HG03159 (cell line): ENCODE results near the gene RDH12.
"Not testable (repeated sequence)": the region's sequence is repeated elsewhere in the genome, so short reads cannot be mapped to it uniquely, and the experiment has no call there.

Experiments used
- ATAC-seq: cut with Tn5 transposase; IDR thresholded peaks from one replicate; pipeline ENCODE4 v1.9.1; 2021; ENCODE audit warnings: mild to moderate bottlenecking, moderate library complexity; ENCODE audit not compliant: unreplicated experiment

The RDH12 gene

DNA sequence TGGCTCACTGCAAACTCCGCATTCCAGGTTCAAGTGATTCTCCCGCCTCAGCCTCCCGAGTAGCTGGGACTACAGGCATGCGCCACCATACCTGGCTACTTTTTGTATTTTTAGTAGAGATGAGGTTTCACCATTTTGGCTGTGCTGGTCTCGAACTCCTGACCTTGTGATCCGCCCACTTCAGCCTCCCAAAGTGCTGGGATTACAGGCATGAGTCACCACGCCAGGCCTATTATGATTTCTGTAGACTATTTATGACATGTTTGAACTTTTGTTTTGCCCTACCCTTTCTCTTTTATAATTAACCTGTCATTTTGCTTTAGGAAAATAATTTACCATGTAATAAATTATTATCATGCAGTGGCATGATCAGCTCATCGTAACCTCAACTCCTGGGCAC lies at the start of gene RDH12:
Gene RDH12, plus strand, starts transcription at position 395 of the 400 bp plus-strand sequence. CDS start 20,757 bp downstream, outside the sequence.
- not testable (repeated sequence) for ATAC-seq

DNA sequence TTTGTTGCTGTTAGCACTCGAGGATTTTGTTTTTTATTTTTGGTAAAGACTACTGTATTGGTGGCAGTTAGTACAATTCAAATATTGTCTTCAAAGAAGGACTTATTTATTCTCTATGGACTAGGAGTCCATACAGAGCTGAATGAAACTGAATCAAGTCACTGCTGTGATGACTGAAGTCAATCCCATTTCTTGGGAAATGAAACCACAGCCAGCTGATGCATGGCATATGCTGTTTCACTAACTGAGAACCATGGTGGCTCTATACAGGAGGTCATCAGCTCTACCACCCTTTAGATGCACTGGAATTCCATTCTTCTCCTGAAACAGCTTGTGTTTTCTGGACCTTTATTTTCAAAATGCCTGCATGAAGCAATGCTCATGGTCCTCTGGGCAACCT lies 49.5 kb upstream of the RDH12 start:
- no peak for ATAC-seq

DNA sequence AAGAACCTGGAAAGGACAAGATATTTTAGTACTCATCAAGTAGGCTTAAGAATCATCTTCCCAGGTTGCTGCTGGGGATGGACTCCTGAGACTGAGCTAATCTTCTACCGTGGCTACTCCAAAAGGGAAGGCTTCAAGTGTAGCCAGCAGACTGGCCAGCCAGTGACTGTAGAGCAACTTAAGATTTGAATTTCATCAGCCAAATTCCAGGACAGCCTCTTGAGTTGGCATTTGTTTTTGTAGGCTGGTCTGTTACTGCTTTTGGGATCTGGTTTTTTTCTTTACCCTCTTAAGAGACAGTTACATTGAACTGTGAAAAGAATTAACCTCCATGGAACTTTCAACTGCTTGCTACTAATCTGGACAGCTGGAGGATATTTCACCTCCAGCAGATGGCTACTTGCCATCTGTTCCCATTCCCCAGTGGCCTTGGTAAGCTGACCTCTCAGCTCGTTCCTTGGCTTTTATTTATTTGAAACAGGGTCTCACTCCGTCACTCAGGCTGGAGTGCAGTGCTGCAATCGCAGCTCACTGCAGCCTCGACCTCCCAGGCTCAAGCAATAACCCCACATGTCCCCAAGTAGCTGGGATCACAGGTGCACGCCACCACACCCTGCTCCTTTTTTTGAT lies 47.9 kb upstream of the RDH12 start:
- ATAC-seq, result no peak

DNA sequence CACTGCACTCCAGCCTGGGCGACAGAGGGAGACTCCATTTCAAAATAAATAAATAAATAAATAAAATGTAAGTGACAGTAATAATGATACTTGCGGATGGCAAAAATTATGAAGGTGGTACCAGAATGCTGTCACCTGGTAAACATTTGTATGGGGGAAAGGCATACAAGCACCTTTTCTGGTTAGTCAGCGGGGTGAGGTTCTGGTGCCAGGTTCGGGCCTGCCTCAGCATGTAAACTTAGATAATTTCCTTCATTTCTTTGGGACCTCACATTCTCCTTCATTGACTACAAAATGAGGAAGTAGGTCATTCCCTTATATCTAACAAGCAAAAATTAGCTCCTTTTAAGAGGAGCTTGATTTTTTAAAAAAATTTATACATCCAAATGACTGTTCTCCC lies 38.1 kb upstream of the RDH12 start:
- no peak for ATAC-seq

DNA sequence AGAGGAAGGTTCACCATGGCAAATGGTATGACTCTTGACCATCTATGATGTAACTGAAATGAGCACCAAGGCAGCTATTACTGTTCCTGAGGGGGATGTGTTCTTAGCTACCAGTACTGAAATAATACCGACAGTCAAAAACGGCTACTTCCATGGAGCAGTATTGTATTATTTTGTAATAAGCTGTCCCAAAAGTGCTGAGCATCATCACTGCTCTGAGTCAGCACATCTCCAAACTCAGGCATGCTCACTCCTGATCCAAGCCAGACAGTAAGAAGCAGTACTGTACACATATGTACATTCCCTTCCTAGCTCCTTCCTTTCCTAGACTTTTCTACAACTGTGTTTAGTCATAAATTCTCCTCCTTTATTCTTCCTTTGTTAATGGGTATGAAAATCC lies 35.8 kb upstream of the RDH12 start:
- ATAC-seq, result no peak

DNA sequence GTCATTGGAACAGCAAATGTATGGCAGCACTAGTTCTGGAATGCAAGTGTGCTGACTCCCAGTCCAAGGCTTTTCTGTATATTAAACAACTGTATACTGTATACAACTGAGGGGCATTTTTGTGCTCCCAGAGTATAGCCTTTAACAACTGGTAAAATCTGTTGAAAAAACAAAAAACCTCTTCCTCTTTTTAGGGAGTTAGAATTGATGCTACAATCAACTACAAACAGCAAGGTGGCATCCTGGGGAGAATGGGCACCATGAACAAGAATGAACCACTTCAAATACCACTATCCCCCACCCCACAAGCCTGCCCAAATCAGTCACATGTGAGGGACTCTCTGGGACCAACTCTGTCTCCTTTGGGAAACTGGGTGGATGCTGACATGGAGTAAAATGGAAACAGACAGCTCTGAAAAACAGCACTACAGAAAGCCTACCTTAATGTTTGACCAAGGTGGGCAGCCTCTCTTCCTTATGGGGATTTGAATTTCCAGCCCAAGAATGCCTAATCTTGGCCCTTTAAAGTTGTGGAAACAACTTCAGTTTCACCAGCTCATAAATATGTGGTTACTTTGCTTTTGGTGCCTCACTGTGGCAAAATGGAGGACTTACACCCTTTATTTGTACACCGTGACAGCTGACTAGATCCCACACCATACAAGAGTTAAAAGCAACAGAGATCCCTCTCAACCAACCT lies 34.8 kb upstream of the RDH12 start:
- no peak for ATAC-seq

DNA sequence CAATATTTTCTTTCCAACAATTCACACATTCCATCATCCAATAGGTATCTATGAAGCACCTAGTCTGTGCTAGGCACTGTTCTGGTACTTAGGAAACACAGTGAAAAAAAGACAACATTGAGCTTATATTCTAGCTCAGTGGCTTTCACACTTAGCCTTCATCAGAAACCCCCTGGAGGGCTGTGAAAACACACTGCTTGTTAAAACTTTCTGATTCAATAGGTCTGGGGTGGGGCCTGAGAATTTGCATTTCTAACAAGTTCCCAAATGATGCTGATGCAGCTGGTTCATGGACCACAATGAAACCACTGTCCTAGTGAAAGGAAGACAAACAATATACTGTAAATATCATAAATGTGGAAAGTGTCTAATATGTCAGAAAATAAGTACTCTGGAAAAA lies 33.1 kb upstream of the RDH12 start:
- ATAC-seq, result no peak

DNA sequence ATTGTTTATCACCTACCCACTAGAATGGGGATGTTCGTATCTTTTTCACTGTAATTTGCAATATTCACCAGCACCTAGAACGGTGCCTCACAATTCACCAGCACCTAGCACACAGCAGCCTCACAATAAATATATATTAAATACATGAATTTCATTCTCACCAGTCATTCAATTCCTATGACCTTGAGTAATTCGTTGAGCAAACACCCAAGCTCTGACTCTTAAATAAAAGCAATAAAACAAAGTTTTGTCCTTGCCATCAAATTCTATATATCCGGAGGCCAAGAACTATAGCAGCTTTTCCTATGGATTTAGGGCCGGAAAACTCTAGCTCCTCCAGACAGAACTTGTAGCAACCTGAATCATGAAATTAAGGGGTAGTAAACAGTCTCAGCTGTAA lies 28.2 kb upstream of the RDH12 start:
- ATAC-seq, result no peak

DNA sequence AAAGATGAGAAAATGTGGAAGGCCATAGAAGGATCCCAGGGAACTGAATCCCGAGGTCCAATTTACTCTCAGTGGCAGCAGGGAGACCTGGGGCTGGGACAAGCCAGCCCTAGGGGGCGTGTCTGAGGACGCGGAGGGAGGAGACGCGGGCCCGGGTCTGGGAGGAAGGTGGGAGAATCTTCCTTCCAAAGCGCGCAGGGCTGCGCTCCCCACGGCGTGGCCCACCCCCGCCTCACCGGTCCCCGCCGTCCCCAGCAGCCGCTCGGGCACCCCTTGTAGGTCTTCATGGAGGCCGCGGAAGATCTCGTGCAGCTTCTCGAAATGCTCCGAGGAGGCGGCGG lies 27.6 kb upstream of the RDH12 start:
- peak; percentile 44 for ATAC-seq

DNA sequence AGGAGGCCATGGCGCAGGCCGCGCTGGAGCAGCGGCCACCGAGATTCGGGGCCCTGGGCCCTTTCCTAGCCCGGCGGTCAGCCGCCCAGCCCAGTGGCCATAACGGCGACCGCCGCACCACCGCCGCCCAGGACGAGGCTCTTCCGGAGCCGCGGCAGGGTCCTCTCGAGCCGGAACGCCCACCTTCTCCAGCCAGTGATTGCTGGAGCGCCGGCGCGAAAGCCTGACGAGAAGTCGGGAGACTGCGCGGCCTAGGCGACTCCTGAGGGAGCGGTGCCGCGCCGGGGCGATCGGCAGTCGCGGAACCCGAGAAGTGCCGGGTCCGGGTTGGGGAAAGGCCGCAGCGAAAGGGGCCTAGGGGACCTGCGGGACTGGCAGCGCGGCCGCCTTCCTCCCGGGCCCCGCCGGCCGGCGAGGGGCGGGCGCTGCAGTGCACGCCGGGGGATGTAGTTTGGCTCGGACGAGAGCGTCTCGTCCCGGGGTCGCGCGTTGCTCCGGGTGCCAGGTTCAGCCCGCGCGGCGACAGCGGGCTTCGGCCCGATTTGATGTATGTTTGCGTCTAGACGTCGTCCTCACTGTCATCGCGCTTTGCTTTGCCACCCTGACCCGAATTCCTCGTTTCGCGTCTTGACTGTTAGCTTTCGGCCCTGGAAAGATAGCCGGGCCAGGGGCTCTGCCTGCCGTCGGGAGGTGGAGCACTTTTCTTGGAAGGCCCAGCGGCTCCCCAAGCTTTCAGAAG lies 27.0 kb upstream of the RDH12 start, which contains the start of gene VTI1B:
Gene VTI1B, minus strand, starts transcription at position 153 of the 739 bp plus-strand sequence. Its CDS starts 143 bp downstream, at position 10.
- peak; percentile 91 for ATAC-seq

DNA sequence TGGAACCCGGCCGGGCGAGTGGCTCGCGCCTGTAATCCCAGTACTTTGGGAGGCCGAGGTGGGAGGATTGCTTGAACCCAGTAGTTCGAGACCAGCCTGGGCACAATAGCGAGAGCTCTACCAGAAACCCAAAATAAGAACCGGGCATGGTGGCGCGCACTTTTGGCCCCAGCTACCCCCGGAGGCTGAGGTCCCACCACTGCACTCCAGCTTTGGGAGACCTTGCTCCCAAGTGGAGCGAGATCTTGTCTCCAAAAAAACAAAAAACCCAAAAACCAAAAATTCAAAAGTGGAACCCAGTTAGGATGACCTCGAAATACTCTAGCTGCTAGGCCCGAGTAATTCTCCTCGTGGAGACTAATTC lies 26.5 kb upstream of the RDH12 start:
- ATAC-seq, result no peak

DNA sequence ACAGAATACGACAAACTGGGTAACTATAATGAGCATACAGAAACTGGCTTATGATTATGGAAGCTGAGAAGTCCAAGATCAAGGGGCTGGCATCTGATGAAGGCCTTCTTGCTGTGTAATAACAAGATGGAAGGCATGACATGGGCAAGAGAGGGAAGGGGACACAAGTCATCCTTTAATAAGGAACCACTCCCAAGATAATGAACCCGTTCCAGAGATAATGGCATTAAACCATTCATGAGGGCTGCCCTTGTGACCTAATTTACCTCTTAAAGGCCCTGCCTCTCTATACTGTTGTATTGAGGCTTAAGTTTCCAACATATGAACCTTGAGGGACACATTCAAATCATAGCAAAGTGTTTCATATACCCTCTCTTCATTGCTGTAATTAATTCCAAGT lies 22.7 kb upstream of the RDH12 start:
- no peak for ATAC-seq

DNA sequence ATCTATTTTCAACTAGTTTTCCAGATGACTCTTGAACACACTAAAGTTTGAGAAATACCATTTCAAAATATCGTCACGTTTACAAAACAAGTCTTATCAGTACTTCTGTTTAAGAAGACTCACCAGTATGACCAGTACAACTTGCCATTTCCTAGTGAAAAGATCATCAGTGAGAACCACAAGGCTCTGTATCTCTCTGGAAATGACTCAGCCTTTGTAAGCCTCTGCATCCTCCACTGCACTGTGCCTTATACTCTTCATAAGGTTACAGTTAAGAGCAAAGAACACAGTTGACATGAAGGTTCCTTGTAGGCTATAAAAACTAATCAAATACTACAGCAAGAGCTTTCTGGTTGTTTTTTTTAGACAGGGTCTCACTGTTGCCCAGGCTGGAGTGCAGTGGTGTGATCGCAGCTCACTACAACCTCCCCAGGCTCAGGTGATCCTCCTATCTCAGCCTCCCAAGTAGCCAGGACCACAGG lies 21.5 kb upstream of the RDH12 start:
- peak; percentile 90 for ATAC-seq

DNA sequence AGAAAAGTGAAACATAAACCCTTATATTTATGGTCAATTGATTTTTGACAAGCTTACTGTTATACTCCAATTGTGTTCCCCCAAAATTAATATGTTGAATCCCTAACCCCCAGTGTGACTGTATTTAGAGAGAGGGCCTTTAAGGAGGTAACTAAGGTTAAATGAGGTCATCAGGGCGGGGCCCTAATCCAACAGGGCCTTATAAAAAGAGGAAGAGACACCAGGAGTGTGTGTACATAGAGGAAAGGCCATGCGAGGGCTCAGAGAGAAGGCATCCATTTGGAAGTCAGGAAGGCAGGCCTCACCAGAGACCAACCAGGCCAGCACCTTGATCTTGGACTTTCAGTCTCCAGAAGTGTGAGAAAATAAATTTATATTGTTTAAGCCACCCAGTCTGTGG lies 20.7 kb upstream of the RDH12 start:
- no peak for ATAC-seq

DNA sequence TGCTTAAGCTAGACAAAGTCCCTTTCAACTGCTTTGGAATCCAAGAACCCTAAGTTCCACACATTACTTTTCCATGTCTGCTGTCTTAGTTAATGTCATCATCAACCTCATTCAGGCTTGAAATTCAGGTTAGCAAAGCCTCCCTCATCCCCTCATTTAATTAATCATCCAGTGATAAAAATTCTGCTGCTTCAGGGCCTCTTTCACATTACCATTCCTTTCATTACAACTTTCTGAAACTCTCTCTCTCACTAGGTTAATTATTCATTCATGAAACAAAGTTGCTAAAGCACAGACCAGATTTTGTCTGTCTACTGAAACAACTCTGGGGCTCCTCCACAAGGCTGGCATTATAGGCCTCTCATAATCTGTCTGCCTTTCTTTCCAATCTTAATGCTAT lies 17.8 kb upstream of the RDH12 start:
- ATAC-seq, result no peak

DNA sequence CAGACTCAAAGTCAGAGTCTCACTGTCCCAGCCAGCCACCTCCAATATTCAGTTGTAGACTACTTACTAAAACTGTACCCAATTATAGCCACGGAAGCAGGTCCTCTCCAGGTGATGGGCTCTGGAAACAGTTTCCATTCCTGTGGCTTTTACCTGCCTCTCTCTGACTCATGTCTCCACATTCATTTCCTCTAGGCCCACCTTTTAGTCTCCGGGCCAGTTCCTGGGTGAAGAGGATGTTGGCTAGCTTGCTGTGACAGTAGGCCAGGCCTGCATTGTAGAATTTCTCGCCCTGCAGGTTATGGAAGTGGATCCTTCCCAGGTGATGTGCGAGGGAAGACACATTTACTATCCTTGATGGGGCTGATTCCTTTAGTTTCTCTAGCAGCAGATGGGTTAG lies 11.7 kb upstream of the RDH12 start:
- ATAC-seq, result no peak

DNA sequence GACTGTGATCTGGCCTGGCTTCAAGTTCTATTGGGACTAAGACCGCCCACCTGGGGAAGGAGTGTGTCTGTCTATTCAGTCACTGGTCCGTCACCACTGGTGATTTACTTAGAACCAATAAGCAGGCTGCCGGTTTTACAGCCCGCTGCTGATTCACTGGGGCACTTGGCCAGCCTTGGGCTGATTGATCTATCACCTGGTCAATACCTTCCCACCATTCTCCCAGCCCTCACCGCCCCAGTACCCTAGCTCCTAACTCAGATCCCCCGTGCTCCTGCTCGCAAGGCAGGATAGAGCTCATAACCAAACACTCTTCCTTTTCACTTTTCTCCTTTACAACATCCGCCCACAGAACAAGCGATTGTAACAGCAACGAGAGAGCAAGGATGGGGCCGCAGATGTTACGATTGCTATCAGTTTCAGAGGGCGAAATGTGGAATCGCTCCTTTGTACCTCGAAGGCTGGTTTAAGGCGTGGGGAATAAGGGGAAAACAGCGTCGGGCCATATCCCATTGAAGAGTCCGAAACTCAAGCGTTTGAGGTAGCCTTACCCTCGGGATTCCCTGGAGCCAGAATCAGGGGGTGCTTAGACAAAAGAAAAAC lies 6.8 kb upstream of the RDH12 start:
- peak; percentile 95 for ATAC-seq

DNA sequence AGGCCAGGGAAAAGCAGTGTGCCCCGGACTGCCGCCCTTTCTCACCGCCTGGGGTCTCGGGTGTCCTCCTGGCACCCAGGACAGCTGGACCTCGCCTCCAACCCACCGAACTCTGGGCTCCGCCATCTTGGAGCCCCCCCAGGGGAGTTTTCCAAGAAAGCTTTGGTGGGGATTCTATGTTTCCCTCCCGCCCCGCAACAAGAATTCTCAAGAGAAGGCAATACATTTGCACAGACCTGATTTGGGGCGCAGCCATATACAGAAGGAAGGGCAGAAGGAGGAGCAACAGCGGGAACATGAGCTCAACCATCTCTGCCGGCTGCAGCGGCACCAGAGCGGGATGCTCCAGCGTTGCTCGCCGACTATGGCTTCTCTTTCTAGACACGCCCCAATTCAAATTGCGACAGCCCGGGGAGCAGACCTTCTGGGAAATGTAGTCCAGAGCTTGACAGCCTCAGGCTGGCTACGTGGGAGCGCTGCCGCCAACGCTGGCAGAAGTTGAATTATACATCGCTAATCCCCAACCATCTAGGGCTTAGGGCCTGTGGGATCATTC lies 6.2 kb upstream of the RDH12 start, which contains the start of gene RDH11:
Gene RDH11, minus strand, starts transcription at position 371 of the 556 bp plus-strand sequence. Its CDS starts 61 bp downstream, at position 310.
- ATAC-seq, result peak; percentile 87

DNA sequence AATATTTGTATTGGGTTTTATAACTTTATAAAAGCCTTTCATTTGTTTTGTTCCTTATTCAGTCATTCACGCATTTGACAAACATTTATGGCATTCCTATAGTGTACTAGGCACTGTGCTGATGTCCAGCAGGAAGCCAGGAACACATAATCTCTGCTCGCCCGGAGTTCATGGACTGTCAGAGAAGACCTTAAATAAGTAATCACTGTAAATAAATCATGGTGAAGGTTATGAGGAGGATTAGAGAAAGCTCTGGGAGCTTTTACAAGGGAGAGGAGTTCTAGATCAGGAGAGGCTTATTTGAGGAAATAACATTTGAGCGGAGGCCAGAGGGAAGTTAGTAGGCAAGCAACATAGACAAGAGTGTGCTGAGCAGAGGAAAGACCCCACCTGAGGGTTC lies 4.7 kb upstream of the RDH12 start:
- no peak for ATAC-seq

DNA sequence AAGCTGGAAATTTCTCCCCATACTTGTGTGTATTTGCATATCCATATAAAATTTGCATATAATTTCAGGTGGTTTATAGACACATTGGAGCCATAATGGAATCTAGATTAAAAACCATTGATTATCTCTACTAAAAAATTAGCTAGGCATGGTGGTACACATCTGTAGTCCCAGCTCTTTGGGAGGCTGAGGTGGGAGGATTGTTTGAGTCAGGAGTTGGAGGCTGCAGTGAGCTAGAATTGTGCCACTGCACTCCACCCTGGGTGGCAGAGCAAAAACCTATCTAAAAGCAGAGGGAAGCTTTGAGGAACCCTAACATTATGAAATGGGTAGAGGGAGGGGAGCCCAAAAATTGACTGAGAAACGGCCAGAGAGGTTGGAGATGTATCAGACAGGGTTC lies 3.5 kb upstream of the RDH12 start:
- ATAC-seq, result no peak

DNA sequence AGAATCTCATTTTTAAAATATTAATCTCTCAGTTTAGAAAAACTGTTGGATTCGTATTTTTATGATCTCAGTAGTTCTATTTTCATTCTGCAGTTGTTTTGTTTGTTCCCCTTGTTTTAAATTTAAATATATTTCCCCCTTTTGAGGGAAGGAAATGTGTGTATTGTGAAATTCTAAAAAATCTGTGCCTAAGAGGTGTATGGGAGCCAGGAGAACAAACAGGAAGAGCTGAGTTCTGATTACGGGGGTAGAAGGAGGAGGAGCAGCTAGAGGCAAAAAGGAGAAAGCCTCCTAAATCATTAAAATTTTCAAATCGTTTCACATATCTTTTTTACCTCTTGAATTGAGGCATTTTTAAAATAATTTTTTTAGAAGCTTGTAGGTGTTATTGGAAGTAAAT lies 2.3 kb downstream of the RDH12 start:
- ATAC-seq, result no peak
